ENCODE measurements around the gene ACE. TPM values are rescaled to one million over a fixed set of nuclear protein-coding genes. Genes with fewer than 3 reads are reported as not detected.

Gene ACE
- total and polyA plus RNA-seq, 2 experiments from 2014 or later: 0.82 to 9.1 TPM

GRCh38 chr17:63460018-63460417, 16.8 kb upstream of the ACE start (continued):
- TF ChIP-seq REST (IDR thresholded peaks at IDR 0.05; ENCODE audit: unreplicated experiment): no peak
- no peak for TF ChIP-seq NANOG (IDR thresholded peaks at IDR 0.05; ENCODE audit: borderline replicate concordance)
- no peak for TF ChIP-seq ZNF331 (CRISPR knock-in tag; IDR thresholded peaks at IDR 0.05; ENCODE audit: low read depth)
- no peak for TF ChIP-seq ZNF114 (CRISPR knock-in tag; IDR thresholded peaks at IDR 0.05)

GRCh38 chr17:63463771-63464170, 13.1 kb upstream of the ACE start:
- DNase-seq (ENCODE audit: low spot score): no peak
- H3K27ac ChIP-seq (ENCODE audit: low read depth): no peak overlapping the region
- ATAC-seq: no peak
- TF ChIP-seq EZH2 (IDR thresholded peaks at IDR 0.05; ENCODE audit: low read depth, unreplicated experiment) (no peak), ETS1 (IDR thresholded peaks at IDR 0.05) (no peak), REST (IDR thresholded peaks at IDR 0.05; ENCODE audit: unreplicated experiment) (no peak), STAT1 (IDR thresholded peaks at IDR 0.05; ENCODE audit: unreplicated experiment) (no peak), POLR2AphosphoS5 (IDR thresholded peaks at IDR 0.05; ENCODE audit: low read depth) (no peak), EZH2phosphoT487 (IDR thresholded peaks at IDR 0.05; ENCODE audit: unreplicated experiment) (no peak), ZNF114 (CRISPR knock-in tag; IDR thresholded peaks at IDR 0.05) (no peak), ZNF462 (CRISPR knock-in tag; IDR thresholded peaks at IDR 0.05) (no peak), JUNB (IDR thresholded peaks at IDR 0.05; ENCODE audit: unreplicated experiment) (no peak), ZNF331 (CRISPR knock-in tag; IDR thresholded peaks at IDR 0.05; ENCODE audit: low read depth) (no peak)

More at GRCh38 chr17:63463771-63464170, 13.1 kb upstream of the ACE start:
- H3K36me3 Mint-ChIP-seq (ENCODE audit: low read depth): no peaks in the 10 kb centered on the region
- Histone ChIP-seq H3K36me3 (ENCODE audit: insufficient read depth) (no peaks in the 10 kb centered on the region), H3K9me2 (ENCODE audit: insufficient read depth) (no peaks in the 10 kb centered on the region), H3K4me3 (no peak overlapping the region), H4K20me1 (replicated peaks; ENCODE audit: insufficient read depth) (no peaks in the 10 kb centered on the region), H3K27me3 (ENCODE audit: insufficient read depth) (no peaks in the 10 kb centered on the region), H3K4me2 (no peak overlapping the region), H3K4me1 (ENCODE audit: insufficient read depth) (no peaks in the 10 kb centered on the region), H3K79me2 (replicated peaks; ENCODE audit: insufficient read depth) (no peaks in the 10 kb centered on the region), H2AFZ (no peak overlapping the region), H3F3A (replicated peaks; ENCODE audit: low read depth) (no peaks in the 10 kb centered on the region)
- H3K4me1 Mint-ChIP-seq: peaks cover 5% of the 10 kb centered on the region
- H3K9me3 Mint-ChIP-seq: no peaks in the 10 kb centered on the region
- H3K27me3 Mint-ChIP-seq (ENCODE audit: insufficient read depth, low read depth, poor library complexity): peaks cover 6% of the 10 kb centered on the region
- H3K27ac Mint-ChIP-seq: no peak overlapping the region
- H3K4me3 Mint-ChIP-seq: no peak overlapping the region; the same call in 2 of the 3 replicates
